Stimulated activated CD4-positive, alpha-beta T cell treated with anti-CD3 and anti-CD28 coated beads, Interleukin-15, amount 100 ng/mL, for 24 hours (primary cell): ENCODE results near the gene HLA-A.

Experiments used
- DNase-seq: peaks from one replicate; pipeline ENCODE4 v3.0.0-alpha.2; 2020

HLA-A gene

GRCh38 chr6:29992807-29993206 is 50.5 kb downstream of the HLA-A start:
- no peak for DNase-seq

GRCh38 chr6:29994826-29995225 is 52.5 kb downstream of the HLA-A start:
- no peak for DNase-seq

- no peak for DNase-seq
Measured at GRCh38 chr6:29995340-29995777, 53.0 kb downstream of the HLA-A start.
